DMS 273 (cell line): Measurements from ENCODE around the gene SEMA5A.
A peak's percentile ranks its signal among the peaks of the same experiment; 100 is the strongest.

ENCODE experiments used
- DNase-seq: peaks from one replicate; lab custom pipeline; 2025; ENCODE audit not compliant: unreplicated experiment; lab: John Stamatoyannopoulos, UW

SEMA5A gene

GRCh38 chr5:9515436-9515835 lies 30.4 kb downstream of the SEMA5A start:
- DNase-seq: no peak

GRCh38 chr5:9514968-9515367 lies 30.9 kb downstream of the SEMA5A start:
- DNase-seq: no peak

GRCh38 chr5:9513827-9514226 lies 32.0 kb downstream of the SEMA5A start:
- DNase-seq: peak; percentile 12

- DNase-seq: no peak
Measured at GRCh38 chr5:9512457-9512856, 33.4 kb downstream of the SEMA5A start.

- DNase-seq: no peak
Measured at GRCh38 chr5:9507974-9508373, 37.9 kb downstream of the SEMA5A start.

- no peak for DNase-seq
Measured at GRCh38 chr5:9505225-9505624, 40.6 kb downstream of the SEMA5A start.

- no peak for DNase-seq
Measured at GRCh38 chr5:9502864-9503263, 43.0 kb downstream of the SEMA5A start.

- DNase-seq: no peak
Measured at GRCh38 chr5:9502050-9502834, 43.6 kb downstream of the SEMA5A start.

GRCh38 chr5:9500625-9501024 lies 45.2 kb downstream of the SEMA5A start:
- DNase-seq: no peak

- no peak for DNase-seq
Measured at GRCh38 chr5:9500193-9500592, 45.7 kb downstream of the SEMA5A start.

- DNase-seq: no peak
Measured at GRCh38 chr5:9499498-9499876, 46.4 kb downstream of the SEMA5A start.

GRCh38 chr5:9498541-9499497 lies 47.1 kb downstream of the SEMA5A start:
- DNase-seq: peak; percentile 15

GRCh38 chr5:9497347-9497746 lies 48.5 kb downstream of the SEMA5A start:
- no peak for DNase-seq

- no peak for DNase-seq
Measured at GRCh38 chr5:9496801-9497200, 49.1 kb downstream of the SEMA5A start.

- no peak for DNase-seq
Measured at GRCh38 chr5:9495121-9495520, 50.8 kb downstream of the SEMA5A start.

- no peak for DNase-seq
Measured at GRCh38 chr5:9494301-9494700, 51.6 kb downstream of the SEMA5A start.

- DNase-seq: no peak
Measured at GRCh38 chr5:9490494-9491097, 55.3 kb downstream of the SEMA5A start.

GRCh38 chr5:9483779-9484178 lies 62.1 kb downstream of the SEMA5A start:
- DNase-seq: no peak

- DNase-seq: no peak
Measured at GRCh38 chr5:9483243-9483642, 62.6 kb downstream of the SEMA5A start.

- no peak for DNase-seq
Measured at GRCh38 chr5:9482381-9482780, 63.5 kb downstream of the SEMA5A start.

GRCh38 chr5:9480499-9480898 lies 65.4 kb downstream of the SEMA5A start:
- DNase-seq: no peak

- no peak for DNase-seq
Measured at GRCh38 chr5:9479990-9480389, 65.9 kb downstream of the SEMA5A start.
